Amniotic epithelial cell (primary cell): ENCODE data around the gene TDRD6.
"Not testable (repeated sequence)": the region's sequence is repeated elsewhere in the genome, so short reads cannot be mapped to it uniquely, and the experiment has no call there.

Experiments used
- DNase-seq: peaks from one replicate; pipeline ENCODE4 v3.0.0-alpha.2; 2010; ENCODE audit warnings: low read depth

Gene TDRD6

GRCh38 chr6:46743425-46744158, 55.9 kb downstream of the TDRD6 start:
- no peak for DNase-seq

- DNase-seq = not testable (repeated sequence)
These were observed 56.6 kb downstream of the TDRD6 start for GRCh38 chr6:46744159-46744725.

GRCh38 chr6:46745973-46746372, 58.3 kb downstream of the TDRD6 start:
- no peak for DNase-seq

- no peak for DNase-seq
These were observed 59.0 kb downstream of the TDRD6 start, which contains the start of gene ANKRD66 for GRCh38 chr6:46746696-46747095. Gene ANKRD66, plus strand, starts transcription at chr6:46746933. Its CDS starts 5,016 bp downstream, at chr6:46751949.

GRCh38 chr6:46748940-46749503, 61.3 kb downstream of the TDRD6 start:
- no peak for DNase-seq

GRCh38 chr6:46749731-46750130, 62.0 kb downstream of the TDRD6 start:
- DNase-seq = no peak

GRCh38 chr6:46751658-46752057, 64.0 kb downstream of the TDRD6 start:
- no peak for DNase-seq
